Neuronal stem cell (in vitro differentiated cells): ENCODE results near the gene AXIN1.
"Not testable (repeated sequence)": the region's sequence is repeated elsewhere in the genome, so short reads cannot be mapped to it uniquely, and the experiment has no call there.

Experiments used
- DNase-seq: peaks from one replicate; pipeline ENCODE4 v3.0.0-alpha.2; 2013; ENCODE audit warnings: low spot score
- H2AFZ ChIP-seq: one replicate; pipeline ENCODE4 v1.6.1; 2013; ENCODE audit warnings: mild to moderate bottlenecking, low read length, inconsistent platforms
- H2AK5ac ChIP-seq: 2 replicates; pipeline ENCODE4 v1.6.1; 2013; ENCODE audit warnings: low read depth, mild to moderate bottlenecking, inconsistent platforms, low read length, moderate library complexity, mixed read lengths
- H2BK120ac ChIP-seq: 2 replicates; pipeline ENCODE4 v1.6.1; 2013; ENCODE audit warnings: low read depth, mild to moderate bottlenecking, inconsistent platforms, low read length, moderate library complexity, mixed read lengths
- H2BK12ac ChIP-seq: one replicate; pipeline ENCODE4 v1.6.1; 2013; ENCODE audit warnings: low read length, inconsistent platforms
- H2BK15ac ChIP-seq: 2 replicates; pipeline ENCODE4 v1.6.1; 2013; ENCODE audit warnings: mild to moderate bottlenecking, low read length, inconsistent platforms, mixed read lengths
- H2BK5ac ChIP-seq: one replicate; pipeline ENCODE4 v1.6.1; 2013; ENCODE audit warnings: inconsistent platforms, mild to moderate bottlenecking, low read length, moderate library complexity
- H3K14ac ChIP-seq: one replicate; pipeline ENCODE4 v1.6.1; 2013; ENCODE audit warnings: low read length, inconsistent platforms
- H3K18ac ChIP-seq: 2 replicates; pipeline ENCODE4 v1.6.1; 2013; ENCODE audit warnings: low read length, inconsistent platforms
- H3K23ac ChIP-seq: 2 replicates; pipeline ENCODE4 v1.6.1; 2013; ENCODE audit warnings: low read depth, mild to moderate bottlenecking, mixed read lengths, low read length, inconsistent platforms; ENCODE audit not compliant: poor library complexity
- H3K27ac ChIP-seq: replicated peaks from 3 replicates; pipeline ENCODE4 v1.5.1; 2013; ENCODE audit warnings: low read length, inconsistent platforms
- H3K27me3 ChIP-seq, 3 experiments: 2 replicates each; pipeline ENCODE4 v1.6.1; 2013; ENCODE audit warnings: low read length in 3 of 3, mild to moderate bottlenecking in 2 of 3, inconsistent platforms in 1 of 3, low read depth in 1 of 3, mixed read lengths in 1 of 3, moderate library complexity in 1 of 3; ENCODE audit not compliant: control insufficient read depth in 3 of 3, insufficient read depth in 3 of 3
- H3K36me3 ChIP-seq, 2 donors: replicated peaks in 1 of 2; 2 replicates each; pipeline ENCODE4 v1.6.1; 2013; ENCODE audit warnings: low read length in 2 of 2; ENCODE audit not compliant: control insufficient read depth in 2 of 2, insufficient read depth in 2 of 2
- H3K4ac ChIP-seq: 2 replicates; pipeline ENCODE4 v1.6.1; 2013; ENCODE audit warnings: inconsistent platforms, mild to moderate bottlenecking, low read length, moderate library complexity
- H3K4me1 ChIP-seq, 2 donors: 1 replicate in 1 of 2; 2 replicates in 1 of 2; pipeline ENCODE4 v1.6.1; 2013; ENCODE audit warnings: low read length in 2 of 2, low read depth in 1 of 2; ENCODE audit not compliant: control insufficient read depth in 2 of 2, insufficient read depth in 1 of 2
- H3K4me2 ChIP-seq: one replicate; pipeline ENCODE4 v1.6.1; 2013; ENCODE audit warnings: mild to moderate bottlenecking, low read length, inconsistent platforms; ENCODE audit not compliant: insufficient read depth, poor library complexity, severe bottlenecking
- H3K4me3 ChIP-seq, 2 donors: 2 replicates each; pipeline ENCODE4 v1.5.1; 2013; ENCODE audit warnings: low read length in 2 of 2, mild to moderate bottlenecking in 2 of 2, inconsistent platforms in 1 of 2, moderate library complexity in 1 of 2
- H3K79me1 ChIP-seq: one replicate; pipeline ENCODE4 v1.6.1; 2013; ENCODE audit warnings: low read depth, mild to moderate bottlenecking, inconsistent platforms, low read length, moderate library complexity
- H3K9ac ChIP-seq: one replicate; pipeline ENCODE4 v1.6.1; 2013; ENCODE audit warnings: mild to moderate bottlenecking, low read depth, low read length, inconsistent platforms; ENCODE audit not compliant: poor library complexity
- H3K9me3 ChIP-seq, 2 donors: replicated peaks in 1 of 2; 2 replicates each; pipeline versions ENCODE3 to v1.6.1; 2013; ENCODE audit warnings: low read length in 2 of 2, mild to moderate bottlenecking in 2 of 2, inconsistent platforms in 1 of 2, low read depth in 1 of 2, mixed read lengths in 1 of 2, moderate library complexity in 1 of 2; ENCODE audit not compliant: control insufficient read depth in 2 of 2, insufficient read depth in 1 of 2
- H4K8ac ChIP-seq: one replicate; pipeline ENCODE4 v1.6.1; 2013; ENCODE audit warnings: low read depth, mild to moderate bottlenecking, inconsistent platforms, low read length, moderate library complexity
- H4K91ac ChIP-seq: one replicate; pipeline ENCODE4 v1.6.1; 2013; ENCODE audit warnings: low read length, low read depth, mild to moderate bottlenecking, inconsistent platforms; ENCODE audit not compliant: poor library complexity
- WGBS, 2 donors: extraction: QIAGEN DNeasy Blood & Tissue Kit; methylation state at CpG; one replicate each; pipeline ENCODE4 v1.1.7; 2013; ENCODE audit warnings: missing lambda C conversion rate in 2 of 2, mixed read lengths in 1 of 2; ENCODE audit not compliant: insufficient read length in 2 of 2, insufficient replicate concordance in 1 of 2; ENCODE audit errors: extremely low coverage in 2 of 2; 5-methylcytosine and 5-hydroxymethylcytosine counted together

AXIN1 gene

DNA sequence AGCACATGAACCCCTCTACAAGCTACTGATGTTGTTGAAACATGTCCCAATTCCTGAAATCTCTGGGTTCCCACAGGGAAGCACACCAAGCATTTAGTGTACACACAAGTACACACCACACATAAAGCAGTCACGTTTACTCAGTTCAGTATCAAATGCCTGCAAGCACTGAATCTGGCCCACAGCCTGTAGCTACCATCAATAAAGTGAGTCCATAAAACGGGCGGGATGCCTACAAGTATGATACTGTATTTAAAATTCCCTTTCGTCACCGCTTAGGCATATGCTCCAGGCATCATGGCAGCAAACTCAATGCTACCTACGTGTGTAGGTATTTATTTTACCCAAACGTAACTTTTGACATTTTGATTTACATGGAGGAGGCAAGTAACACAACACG is 2.3 kb downstream of the AXIN1 start:
- Histone ChIP-seq H3K4ac (no peak overlapping the region), H4K91ac (no peak overlapping the region), H3K36me3 (peaks cover 14 to 37% of the 10 kb centered on the region in 2 donors), H3K9me3 (peaks cover 0 to 8% of the 10 kb centered on the region in 2 donors), H4K8ac (no peak overlapping the region), H3K9ac (no peak overlapping the region), H2BK120ac (no peak overlapping the region), H3K18ac (no peak overlapping the region), H3K4me2 (no peak overlapping the region), H3K4me3 (no peak overlapping the region), H3K23ac (no peak overlapping the region), H3K14ac (no peak overlapping the region), H2BK12ac (no peak overlapping the region), H3K27me3 (peaks cover 0 to 12% (median 0%) of the 10 kb centered on the region in 3 experiments), H3K4me1 (peaks cover 0 to 5% of the 10 kb centered on the region in 2 donors), H3K79me1 (peaks cover 3% of the 10 kb centered on the region), H3K27ac (no peak overlapping the region), H2AFZ (no peak overlapping the region), H2BK15ac (no peak overlapping the region), H2AK5ac (no peak overlapping the region), H2BK5ac (no peak overlapping the region)
- no CpG with 5 or more reads among the region's 8 CpGs for WGBS, 2 donors
- no peak for DNase-seq

DNA sequence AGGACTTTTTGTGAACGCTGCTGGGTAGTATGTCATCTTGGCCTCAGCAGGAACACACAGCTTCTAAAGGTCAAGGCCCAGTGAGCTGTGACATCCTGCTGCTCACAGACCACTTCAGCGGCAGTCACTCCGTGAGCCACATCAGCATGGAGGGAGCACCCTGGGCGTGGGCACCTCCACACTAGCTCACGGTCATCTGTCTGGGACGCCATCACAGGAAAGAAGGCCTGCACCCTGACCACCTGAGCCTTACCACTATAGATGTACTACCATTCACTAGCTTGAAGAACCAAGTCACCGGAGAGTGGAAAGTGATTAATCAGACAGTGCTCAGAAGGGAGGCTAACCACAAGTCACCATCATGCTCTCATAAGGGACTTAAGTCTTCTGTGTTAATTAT is 3.3 kb downstream of the AXIN1 start:
- H3K4me2 ChIP-seq = no peak overlapping the region
- peaks cover 0 to 7% (median 0%) of the 10 kb centered on the region in 3 experiments for H3K27me3 ChIP-seq
- H2BK5ac ChIP-seq = no peak overlapping the region
- H3K14ac ChIP-seq = no peak overlapping the region
- no peak overlapping the region for H4K91ac ChIP-seq
- no peak overlapping the region for H2BK15ac ChIP-seq
- no peak overlapping the region for H2BK120ac ChIP-seq
- peaks cover 5% of the 10 kb centered on the region for H3K79me1 ChIP-seq
- H3K9ac ChIP-seq = no peak overlapping the region
- H2AK5ac ChIP-seq = no peak overlapping the region
- H3K9me3 ChIP-seq = peaks cover 3 to 15% of the 10 kb centered on the region in 2 donors
- H2BK12ac ChIP-seq = no peak overlapping the region
- no peak overlapping the region for H2AFZ ChIP-seq
- H3K23ac ChIP-seq = no peak overlapping the region
- H3K36me3 ChIP-seq = peaks cover 19 to 46% of the 10 kb centered on the region in 2 donors
- no peak for DNase-seq
- H3K18ac ChIP-seq = no peak overlapping the region
- no CpG with 5 or more reads among the region's 7 CpGs for WGBS, 2 donors
- H3K4ac ChIP-seq = no peak overlapping the region
- H3K27ac ChIP-seq = no peak overlapping the region
- peaks cover 0 to 5% of the 10 kb centered on the region in 2 donors for H3K4me1 ChIP-seq
- no peak overlapping the region for H3K4me3 ChIP-seq
- no peak overlapping the region for H4K8ac ChIP-seq

DNA sequence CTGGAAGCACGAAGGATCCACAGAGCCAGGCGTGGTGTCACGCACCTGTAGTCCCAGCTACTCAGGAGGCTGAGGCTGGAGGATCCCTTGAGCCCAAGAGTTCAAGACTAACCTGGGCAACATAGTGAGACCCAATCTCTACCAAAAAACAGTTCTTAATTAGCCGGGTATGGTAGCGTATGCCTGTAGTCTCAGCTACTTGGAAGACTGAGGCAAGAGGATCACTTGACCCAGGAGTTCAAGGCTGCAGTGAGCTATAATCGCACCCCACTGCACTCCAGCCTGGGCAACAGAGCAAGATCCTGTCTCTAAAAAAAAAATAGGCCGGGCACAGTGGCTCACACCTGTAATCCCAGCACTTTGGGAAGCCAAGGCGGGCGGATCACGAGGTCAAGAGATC is 4.0 kb downstream of the AXIN1 start:
- not testable (repeated sequence) for H2AFZ ChIP-seq, H4K8ac ChIP-seq, H2BK120ac ChIP-seq, H2BK5ac ChIP-seq, H3K4me2 ChIP-seq, H3K27me3 ChIP-seq, H3K4me1 ChIP-seq, H3K14ac ChIP-seq, H2AK5ac ChIP-seq, H3K9ac ChIP-seq, H3K4me3 ChIP-seq, H2BK15ac ChIP-seq, H2BK12ac ChIP-seq, H3K27ac ChIP-seq, H3K4ac ChIP-seq, DNase-seq, H4K91ac ChIP-seq, H3K18ac ChIP-seq, H3K79me1 ChIP-seq, H3K23ac ChIP-seq
- no CpG with 5 or more reads among the region's 10 CpGs for WGBS, 2 donors
- peaks cover 19 to 52% of the 10 kb centered on the region in 2 donors for H3K36me3 ChIP-seq
- peaks cover 3 to 15% of the 10 kb centered on the region in 2 donors for H3K9me3 ChIP-seq

DNA sequence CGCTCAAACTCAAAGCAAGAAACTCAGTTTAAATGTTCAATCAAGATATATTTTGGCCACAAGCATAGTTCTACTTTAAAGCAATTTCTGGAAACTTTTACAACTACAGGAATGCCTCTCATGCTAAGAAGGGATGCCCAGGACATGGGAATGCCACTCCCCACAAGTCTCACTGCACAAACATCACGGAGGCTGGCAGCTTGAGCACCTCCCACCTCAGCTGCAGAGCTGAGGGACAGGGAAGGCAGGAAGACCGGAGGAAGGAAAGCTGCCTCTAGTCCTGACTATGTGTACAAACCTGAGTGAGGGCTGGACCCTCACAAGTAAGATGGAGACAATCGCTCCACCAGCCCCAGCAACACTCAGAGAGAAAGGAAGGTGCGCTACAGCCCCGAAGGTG is 5.3 kb downstream of the AXIN1 start:
- H3K36me3 ChIP-seq = peaks cover 24 to 63% of the 10 kb centered on the region in 2 donors
- no peak overlapping the region for H2AK5ac ChIP-seq
- no peak overlapping the region for H4K91ac ChIP-seq
- H3K27ac ChIP-seq = no peak overlapping the region
- H3K9me3 ChIP-seq = peaks cover 3 to 17% of the 10 kb centered on the region in 2 donors
- H4K8ac ChIP-seq = no peak overlapping the region
- no peak overlapping the region for H3K4me2 ChIP-seq
- no peak overlapping the region for H3K18ac ChIP-seq
- no peak for DNase-seq
- H3K4me3 ChIP-seq = no peak overlapping the region
- no CpG with 5 or more reads among the region's 6 CpGs for WGBS, 2 donors
- no peak overlapping the region for H3K4ac ChIP-seq
- H2BK12ac ChIP-seq = no peak overlapping the region
- H2BK15ac ChIP-seq = no peak overlapping the region
- no peak overlapping the region for H3K14ac ChIP-seq
- H3K79me1 ChIP-seq = peaks cover 12% of the 10 kb centered on the region
- H3K27me3 ChIP-seq = no peaks in the 10 kb centered on the region
- no peak overlapping the region for H2BK5ac ChIP-seq
- no peak overlapping the region for H2AFZ ChIP-seq
- no peaks in the 10 kb centered on the region for H3K4me1 ChIP-seq
- no peak overlapping the region for H3K23ac ChIP-seq
- H3K9ac ChIP-seq = no peak overlapping the region
- no peak overlapping the region for H2BK120ac ChIP-seq
